ENCODE data around the gene OR6N1.

Gene OR6N1

DNA sequence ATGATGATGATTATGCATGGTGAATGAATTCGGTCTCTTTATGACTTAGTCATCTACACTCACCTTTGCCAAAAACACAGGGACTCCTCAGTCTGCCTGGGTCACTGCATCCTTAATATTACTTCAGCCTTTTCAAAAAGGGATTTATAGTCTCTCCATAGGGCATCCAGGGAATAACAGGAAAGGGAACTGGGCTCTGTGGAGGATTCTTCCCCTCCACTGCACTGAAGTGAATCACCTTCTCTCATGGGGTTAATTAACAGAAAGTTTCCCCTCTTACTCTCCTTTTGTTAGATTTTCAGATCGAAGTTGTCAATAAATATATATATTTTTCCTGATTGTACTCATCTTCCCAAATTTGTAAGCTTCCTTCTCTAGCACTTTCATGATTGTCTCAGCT is 51.4 kb downstream of the OR6N1 start, which contains the start of gene OR6K3:
OR6K3 (minus strand) TSS at position 101 of the 400 bp plus-strand sequence. CDS start 2,605 bp downstream, outside the sequence.
- TF ChIP-seq POLR2A (IDR thresholded peaks at IDR 0.05; ENCODE audit: low read length), result no peak
- no peak for TF ChIP-seq GATA1 (IDR thresholded peaks at IDR 0.05; ENCODE audit: low read depth, low read length)
- no peak for DNase-seq

- TF ChIP-seq POLR2A (IDR thresholded peaks at IDR 0.05; ENCODE audit: low read length) (no peak), GATA1 (IDR thresholded peaks at IDR 0.05; ENCODE audit: low read depth, low read length) (no peak)
- DNase-seq, result no peak
Observed at GRCh38 chr1:158719664-158720063, 52.3 kb downstream of the OR6N1 start.

GRCh38 chr1:158717344-158717743 is 54.7 kb downstream of the OR6N1 start:
- no peak for DNase-seq
- TF ChIP-seq POLR2A (IDR thresholded peaks at IDR 0.05; ENCODE audit: low read length) (no peak), GATA1 (IDR thresholded peaks at IDR 0.05; ENCODE audit: low read depth, low read length) (no peak)

DNA sequence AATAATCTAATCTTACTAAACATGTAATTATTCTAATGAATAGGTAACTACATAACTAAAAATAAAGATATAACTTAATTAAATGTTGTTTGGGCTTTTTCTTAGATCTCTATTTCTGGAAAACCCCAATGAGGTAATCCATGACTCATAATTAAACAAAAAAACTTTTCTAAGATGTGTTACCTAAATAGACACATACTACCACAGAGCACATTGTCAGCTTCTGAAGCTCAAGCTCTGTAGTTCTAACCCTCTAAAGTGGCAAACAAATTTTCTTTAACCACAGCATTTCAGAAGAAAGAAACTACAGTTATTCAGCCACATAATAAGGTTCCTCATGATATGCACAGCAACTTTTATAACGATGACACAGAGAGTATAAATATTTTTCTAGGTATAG is 55.7 kb downstream of the OR6N1 start:
- TF ChIP-seq POLR2A (IDR thresholded peaks at IDR 0.05; ENCODE audit: low read length), result no peak
- no peak for TF ChIP-seq GATA1 (IDR thresholded peaks at IDR 0.05; ENCODE audit: low read depth, low read length)
- DNase-seq, result no peak

GRCh38 chr1:158714754-158715153 is 57.2 kb downstream of the OR6N1 start:
- no peak for DNase-seq
- no peak for TF ChIP-seq POLR2A (IDR thresholded peaks at IDR 0.05; ENCODE audit: low read length)
- TF ChIP-seq GATA1 (IDR thresholded peaks at IDR 0.05; ENCODE audit: low read depth, low read length), result no peak
